AG04450 (cell line): ENCODE results near the gene JMJD1C. TPM values are rescaled to one million over a fixed set of nuclear protein-coding genes. Genes with fewer than 3 reads are reported as not detected.
"Not testable (repeated sequence)": the region's sequence is repeated elsewhere in the genome, so short reads cannot be mapped to it uniquely, and the experiment has no call there.

ENCODE experiments used
- CTCF ChIA-PET: fragments of 300-600, 350-600 bp; formaldehyde crosslinking; extraction: SDS; loops from one replicate; lab custom pipeline; 2022; ENCODE audit warnings: antibody characterized with exemption, inconsistent platforms; lab: Charles Lee
- POLR2A ChIA-PET: fragments of 350-600 bp; formaldehyde crosslinking; extraction: SDS; loops from one replicate; lab custom pipeline; 2021; ENCODE audit warnings: antibody characterized with exemption, inconsistent platforms; lab: Yijun Ruan, JAX
- DNase-seq: peaks from one replicate; pipeline ENCODE4 v3.0.0-alpha.2; 2011; ENCODE audit warnings: low read depth, low spot score
- H3K27ac ChIP-seq: one replicate; pipeline ENCODE4 v1.5.1; 2012; ENCODE audit warnings: low read depth, low read length, control low read depth
- H3K27me3 ChIP-seq: one replicate; pipeline ENCODE4 v1.6.0; 2012; ENCODE audit warnings: low read length; ENCODE audit not compliant: control insufficient read depth, insufficient read depth
- H3K4me3 ChIP-seq: 2 replicates; pipeline ENCODE4 v1.5.1; 2011; ENCODE audit warnings: mild to moderate bottlenecking, low read depth, low read length, control low read depth
- H3K9me3 ChIP-seq: 2 replicates; pipeline ENCODE4 v1.5.1; 2012; ENCODE audit warnings: low read length; ENCODE audit not compliant: control insufficient read depth, insufficient read depth
- polyA plus RNA-seq: library from polyadenylated mRNA; depleted of rRNA; stranded (reverse); fragments of >200 nt; gene quantifications from 2 replicates; pipeline ENCODE4 v1.2.3, GENCODE V29; 2011
- TF ChIP-seq, protein P1 (sequence below): IDR thresholded peaks from 2 replicates; pipeline ENCODE4 v1.5.1; 2011; ENCODE audit warnings: low read depth, low read length, control low read depth, inconsistent platforms

The JMJD1C gene
- polyA plus RNA-seq, 1 experiment = 45.0 TPM

DNA sequence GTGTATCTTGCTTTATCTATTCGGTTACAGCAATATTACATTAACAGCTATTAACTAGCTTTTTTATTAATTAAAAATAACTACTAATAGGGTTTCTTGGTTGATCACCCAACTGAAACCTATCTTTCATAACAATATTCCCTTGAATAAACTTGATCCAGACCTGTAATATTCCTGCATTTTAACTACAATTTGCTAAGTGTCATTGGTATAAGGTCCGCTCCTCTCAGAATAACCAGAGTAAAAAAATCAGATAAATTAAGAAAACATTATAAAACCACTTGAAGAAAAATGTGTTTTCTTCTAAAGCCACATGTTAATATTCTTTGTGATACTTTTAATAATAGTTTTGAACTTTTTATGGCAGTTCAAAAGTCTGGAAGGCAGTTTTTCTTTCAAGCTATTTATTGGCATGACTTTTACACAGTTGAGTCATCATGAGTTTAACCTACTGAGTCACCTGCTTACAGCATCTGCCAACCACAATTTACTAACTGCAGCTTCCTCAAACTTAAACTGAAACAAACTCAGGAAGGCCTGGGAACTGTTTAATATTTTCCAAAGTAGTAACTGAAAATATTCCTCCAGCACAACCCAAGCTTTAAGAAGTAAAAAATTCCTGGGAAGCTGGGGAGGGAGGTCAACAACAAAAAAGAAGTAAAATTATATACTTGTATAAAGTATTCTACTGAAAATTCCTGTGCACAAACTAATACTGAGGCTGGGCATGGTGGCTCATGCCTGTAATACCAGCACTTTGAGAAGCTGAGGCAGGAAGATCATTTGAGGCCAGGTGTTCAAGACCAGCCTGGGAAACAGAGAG is 229.5 kb downstream of the JMJD1C start:
- POLR2A ChIA-PET = interaction anchor here (1.1 to 1.2 kb wide), 3 partner anchors 23 to 394 kb away, joined by 3 to 12 read pairs (median 3); no protein-coding TSS in a partner anchor
- peak; percentile 80 for DNase-seq
- Histone ChIP-seq H3K27ac (no peak overlapping the region), H3K9me3 (no peaks in the 10 kb centered on the region), H3K27me3 (no peaks in the 10 kb centered on the region), H3K4me3 (no peak overlapping the region)
- TF ChIP-seq, protein P1, sequence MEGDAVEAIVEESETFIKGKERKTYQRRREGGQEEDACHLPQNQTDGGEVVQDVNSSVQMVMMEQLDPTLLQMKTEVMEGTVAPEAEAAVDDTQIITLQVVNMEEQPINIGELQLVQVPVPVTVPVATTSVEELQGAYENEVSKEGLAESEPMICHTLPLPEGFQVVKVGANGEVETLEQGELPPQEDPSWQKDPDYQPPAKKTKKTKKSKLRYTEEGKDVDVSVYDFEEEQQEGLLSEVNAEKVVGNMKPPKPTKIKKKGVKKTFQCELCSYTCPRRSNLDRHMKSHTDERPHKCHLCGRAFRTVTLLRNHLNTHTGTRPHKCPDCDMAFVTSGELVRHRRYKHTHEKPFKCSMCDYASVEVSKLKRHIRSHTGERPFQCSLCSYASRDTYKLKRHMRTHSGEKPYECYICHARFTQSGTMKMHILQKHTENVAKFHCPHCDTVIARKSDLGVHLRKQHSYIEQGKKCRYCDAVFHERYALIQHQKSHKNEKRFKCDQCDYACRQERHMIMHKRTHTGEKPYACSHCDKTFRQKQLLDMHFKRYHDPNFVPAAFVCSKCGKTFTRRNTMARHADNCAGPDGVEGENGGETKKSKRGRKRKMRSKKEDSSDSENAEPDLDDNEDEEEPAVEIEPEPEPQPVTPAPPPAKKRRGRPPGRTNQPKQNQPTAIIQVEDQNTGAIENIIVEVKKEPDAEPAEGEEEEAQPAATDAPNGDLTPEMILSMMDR = no peak
- CTCF ChIA-PET = interaction anchor here (0.6 to 1.8 kb wide), 5 partner anchors 8 to 484 kb away, joined by 3 to 10 read pairs (median 3); no protein-coding TSS in a partner anchor

DNA sequence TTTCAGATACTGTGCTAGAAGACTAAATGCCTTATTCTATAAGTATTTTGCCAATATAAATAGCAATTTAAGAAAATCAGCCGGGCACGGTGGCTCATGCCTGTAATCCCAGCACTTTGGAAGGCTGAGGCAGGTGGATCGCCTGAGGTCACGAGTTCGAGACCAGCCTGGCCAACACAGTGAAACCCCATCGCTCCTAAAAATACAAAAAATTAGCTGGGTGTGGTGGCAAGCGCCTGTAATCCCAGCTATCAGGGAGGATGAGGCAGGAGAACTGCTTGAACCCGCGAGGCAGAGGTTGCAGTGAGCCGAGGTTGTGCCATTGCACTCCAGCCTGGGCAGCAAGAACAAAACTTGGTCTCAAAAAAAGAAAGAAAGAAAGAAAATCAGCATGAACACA is 230.6 kb downstream of the JMJD1C start:
- POLR2A ChIA-PET = not testable (repeated sequence)

DNA sequence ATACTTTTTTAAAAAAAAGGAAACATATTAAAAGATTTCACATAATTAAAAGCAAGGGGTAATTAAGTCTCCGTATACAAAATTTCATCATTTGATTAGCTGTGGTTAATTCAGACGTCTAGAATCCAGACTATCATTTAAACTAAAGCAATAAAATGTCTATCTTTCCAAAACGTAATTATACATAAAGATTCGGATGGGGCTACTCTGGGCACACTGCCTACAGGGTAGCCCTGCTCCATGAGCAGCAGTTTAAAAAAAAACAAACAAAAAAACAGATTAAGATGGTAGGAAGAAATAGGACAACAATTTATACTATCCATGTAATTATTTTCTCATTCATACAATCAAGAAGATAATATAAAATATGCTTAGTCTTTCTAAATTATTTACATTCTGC is 236.6 kb downstream of the JMJD1C start:
- POLR2A ChIA-PET = no interaction called here
- CTCF ChIA-PET = no interaction called here

More for the DNA sequence above, 230.6 kb downstream of the JMJD1C start:
- not testable (repeated sequence) for DNase-seq, H3K27ac ChIP-seq, H3K27me3 ChIP-seq, H3K9me3 ChIP-seq, H3K4me3 ChIP-seq
- CTCF ChIA-PET = interaction anchor here (1.2 to 1.8 kb wide), 3 partner anchors 18 to 485 kb away, joined by 3 to 10 read pairs (median 5); no protein-coding TSS in a partner anchor

DNA sequence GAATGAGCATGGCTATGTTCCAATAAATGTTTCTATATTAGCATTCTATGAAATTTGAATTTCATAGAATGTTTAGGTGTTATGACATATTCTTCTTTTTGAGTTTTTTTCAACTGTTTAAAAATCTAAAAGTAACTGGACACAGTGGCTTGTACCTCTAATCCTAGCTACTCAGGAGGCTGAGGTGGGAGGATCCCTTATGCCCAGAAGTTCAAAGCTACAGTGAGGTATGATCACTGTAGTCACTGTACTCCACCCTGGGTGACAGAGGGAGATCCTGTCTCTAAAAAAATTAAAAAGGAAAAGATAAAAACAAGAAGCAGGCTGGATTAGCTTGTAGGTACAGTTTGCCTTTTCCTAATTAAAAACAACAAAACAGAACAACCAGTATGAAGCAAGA is 237.5 kb downstream of the JMJD1C start:
- CTCF ChIA-PET = interaction anchor here (0.6 to 1.6 kb wide), 2 partner anchors 9 to 11 kb away, joined by 3 to 5 read pairs; no protein-coding TSS in a partner anchor
- Histone ChIP-seq H3K9me3 (no peaks in the 10 kb centered on the region), H3K27me3 (no peaks in the 10 kb centered on the region), H3K27ac (no peak overlapping the region), H3K4me3 (no peak overlapping the region)
- TF ChIP-seq, protein P1 = no peak
- DNase-seq = no peak
- POLR2A ChIA-PET = no interaction called here

More for the DNA sequence above, 236.6 kb downstream of the JMJD1C start:
- Histone ChIP-seq H3K9me3 (no peaks in the 10 kb centered on the region), H3K4me3 (no peak overlapping the region), H3K27me3 (no peaks in the 10 kb centered on the region), H3K27ac (no peak overlapping the region)
- no peak for DNase-seq
- TF ChIP-seq, protein P1 = no peak

DNA sequence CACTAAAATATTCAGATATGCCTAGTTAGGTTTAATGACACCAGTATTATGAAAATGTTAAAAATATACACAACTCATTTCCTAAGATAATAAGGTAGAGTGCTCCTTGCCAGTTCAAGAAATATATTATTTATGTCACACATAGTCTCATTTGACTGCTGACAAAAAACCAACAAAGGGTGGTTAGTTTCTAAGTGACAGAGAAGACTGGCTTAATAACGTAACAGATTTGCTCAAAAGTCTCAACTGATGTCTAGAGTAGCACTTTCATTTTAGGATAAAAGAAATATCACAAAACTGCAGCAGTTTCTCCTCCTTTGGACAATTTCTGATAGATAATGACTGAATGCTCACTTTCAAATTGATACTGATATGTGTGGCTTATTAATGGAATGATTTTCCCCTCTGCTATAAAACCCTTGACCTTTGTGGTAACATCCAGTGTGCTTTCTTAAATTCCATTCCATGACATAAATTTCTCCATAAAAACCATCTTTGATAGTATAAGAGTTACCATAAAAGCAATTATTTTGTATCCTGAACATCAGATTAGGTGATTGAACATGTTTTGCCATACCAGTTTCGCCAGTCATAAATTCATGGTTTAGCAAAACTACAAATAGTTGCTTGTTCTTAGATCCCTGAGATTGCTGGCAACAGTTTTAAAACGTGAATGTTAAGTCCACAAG is 238.4 kb downstream of the JMJD1C start:
- Histone ChIP-seq H3K27ac (no peak overlapping the region), H3K27me3 (no peaks in the 10 kb centered on the region), H3K9me3 (no peaks in the 10 kb centered on the region), H3K4me3 (no peak overlapping the region)
- TF ChIP-seq, protein P1 = no peak
- ChIA-PET CTCF (interaction anchor here (1.1 to 1.6 kb wide), 2 partner anchors 10 to 11 kb away, joined by 5 read pairs; no protein-coding TSS in a partner anchor), POLR2A (no interaction called here)
- no peak for DNase-seq
